Umbilical cord (tissue), 2 donors: ENCODE measurements around the gene CLCA4. TPM values are rescaled to one million over a fixed set of nuclear protein-coding genes. Genes with fewer than 3 reads are reported as not detected.

ENCODE experiments used
- DNase-seq: peaks from one replicate; pipeline ENCODE4 v3.0.0-alpha.2; 2015; ENCODE audit warnings: low spot score
- total RNA-seq: library from RNA; depleted of rRNA; stranded (reverse); fragments of >200 nt; gene quantifications from one replicate; pipeline ENCODE4 v1.2.3, GENCODE V29; 2014; ENCODE audit warnings: low replicate concordance; ENCODE audit not compliant: insufficient read depth

Gene CLCA4
- total RNA-seq, 1 donor from 2014 or later, result 2.9 TPM

GRCh38 chr1:86616433-86616832 is 69.6 kb downstream of the CLCA4 start:
- DNase-seq, result no peak

- DNase-seq, result peak; percentile 30
Measured at GRCh38 chr1:86616871-86617270, 70.0 kb downstream of the CLCA4 start.

- DNase-seq, result no peak
Measured at GRCh38 chr1:86618358-86618757, 71.5 kb downstream of the CLCA4 start.

- DNase-seq, result no peak
Measured at GRCh38 chr1:86619313-86619712, 72.4 kb downstream of the CLCA4 start.

- DNase-seq, result no peak
Measured at GRCh38 chr1:86621286-86621685, 74.4 kb downstream of the CLCA4 start.

Other genes with a start within 250 kb of the CLCA4 start
- gene ODF2L, start 150.8 kb upstream of the CLCA4 start, total RNA-seq, result 40.9 TPM
- gene CLCA2, start 122.9 kb upstream of the CLCA4 start, total RNA-seq, result 11.3 TPM
- gene CLCA1, start 78.2 kb upstream of the CLCA4 start, total RNA-seq, result 0.72 TPM
- gene SH3GLB1, start 157.5 kb downstream of the CLCA4 start, total RNA-seq, result 56.1 TPM